ENCODE measurements around the gene FAR2. TPM values are rescaled to one million over a fixed set of nuclear protein-coding genes. Genes with fewer than 3 reads are reported as not detected.

FAR2 gene
- total and polyA plus RNA-seq, 2 donors (not counting 3 experiments of a cell fraction or from before 2014, with no cell fraction given), result 32.3 to 61.7 TPM

DNA sequence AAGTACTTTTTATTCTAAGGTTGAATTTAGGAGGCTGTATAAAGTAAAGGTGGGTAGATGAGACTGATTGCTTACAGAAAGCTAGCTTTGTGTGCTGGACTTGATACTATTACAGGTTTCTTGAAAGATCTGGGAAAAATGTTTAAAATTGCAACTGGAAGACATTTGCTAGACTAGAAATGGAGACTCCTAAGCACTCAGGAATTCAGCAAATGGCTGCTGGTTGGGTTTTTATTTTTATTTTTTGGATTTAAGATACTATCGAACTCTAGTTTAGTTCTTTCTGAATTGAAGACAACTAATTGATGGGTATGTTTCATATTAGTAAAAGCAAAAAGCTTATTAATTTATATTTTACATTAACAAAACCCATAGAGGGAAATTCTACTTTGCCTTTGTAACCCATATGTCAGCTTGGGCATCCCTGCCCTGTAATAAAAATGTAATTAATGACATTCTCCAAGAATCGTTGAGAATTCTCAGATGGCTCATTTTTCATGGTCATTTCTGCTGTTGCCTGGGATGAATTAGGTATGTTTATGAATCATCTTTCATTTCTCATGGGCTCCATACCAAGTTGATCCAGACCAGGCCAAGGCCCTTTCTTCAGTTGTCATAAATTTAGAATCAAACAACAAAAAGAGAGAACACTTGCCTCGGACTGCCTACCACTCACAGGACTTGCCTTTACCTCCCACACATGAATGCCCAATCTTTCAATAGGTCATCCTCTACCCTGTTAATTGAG is 129.8 kb downstream of the FAR2 start:
- H3K9me3 ChIP-seq (replicated peaks; ENCODE audit: control insufficient read depth, insufficient read depth, low read length), result no peaks in the 10 kb centered on the region
- H3K9ac ChIP-seq (replicated peaks; ENCODE audit: extremely low read depth, insufficient read depth, low read length), result no peak overlapping the region
- no peaks in the 10 kb centered on the region for H4K20me1 ChIP-seq (replicated peaks; ENCODE audit: control insufficient read depth, extremely low read depth, insufficient read depth, low read length)
- H3K4me3 ChIP-seq (replicated peaks in 1 of 3; ENCODE audit: insufficient read depth in 1 of 3, low read depth in 1 of 3, low read length in 3 of 3), result no peak overlapping the region
- no peaks in the 10 kb centered on the region for H3K79me2 ChIP-seq (ENCODE audit: control insufficient read depth, insufficient read depth, low read length)
- DNase-seq (ENCODE audit: low read depth, low spot score) (no peak), FAIRE-seq (no peak)
- H2AFZ ChIP-seq (ENCODE audit: low read depth, low read length), result no peak overlapping the region
- H3K4me2 ChIP-seq (ENCODE audit: insufficient read depth, low read length), result no peak overlapping the region
- peaks cover 8% of the 10 kb centered on the region for H3K4me1 ChIP-seq (ENCODE audit: control insufficient read depth, extremely low read depth, insufficient read depth, low read length)
- TF ChIP-seq GATA2 (IDR thresholded peaks at IDR 0.05; ENCODE audit: insufficient read depth, insufficient read length, low read depth, low read length) (no peak), JUN (IDR thresholded peaks at IDR 0.05; ENCODE audit: borderline replicate concordance, insufficient read depth, insufficient read length, low read depth) (no peak), POLR2A (IDR thresholded peaks at IDR 0.05; ENCODE audit: low read depth, low read length) (no peak), FOS (IDR thresholded peaks at IDR 0.05; ENCODE audit: borderline replicate concordance, insufficient read depth, low read length) (no peak), MYC (IDR thresholded peaks at IDR 0.05; ENCODE audit: low read depth, low read length) (no peak), POLR2AphosphoS5 (IDR thresholded peaks at IDR 0.05; ENCODE audit: insufficient read depth, low read depth, low read length) (no peak), EZH2 (IDR thresholded peaks at IDR 0.05; ENCODE audit: borderline replicate concordance, low read depth, low read length, severe bottlenecking) (no peak)
- TF ChIP-seq, protein P1, sequence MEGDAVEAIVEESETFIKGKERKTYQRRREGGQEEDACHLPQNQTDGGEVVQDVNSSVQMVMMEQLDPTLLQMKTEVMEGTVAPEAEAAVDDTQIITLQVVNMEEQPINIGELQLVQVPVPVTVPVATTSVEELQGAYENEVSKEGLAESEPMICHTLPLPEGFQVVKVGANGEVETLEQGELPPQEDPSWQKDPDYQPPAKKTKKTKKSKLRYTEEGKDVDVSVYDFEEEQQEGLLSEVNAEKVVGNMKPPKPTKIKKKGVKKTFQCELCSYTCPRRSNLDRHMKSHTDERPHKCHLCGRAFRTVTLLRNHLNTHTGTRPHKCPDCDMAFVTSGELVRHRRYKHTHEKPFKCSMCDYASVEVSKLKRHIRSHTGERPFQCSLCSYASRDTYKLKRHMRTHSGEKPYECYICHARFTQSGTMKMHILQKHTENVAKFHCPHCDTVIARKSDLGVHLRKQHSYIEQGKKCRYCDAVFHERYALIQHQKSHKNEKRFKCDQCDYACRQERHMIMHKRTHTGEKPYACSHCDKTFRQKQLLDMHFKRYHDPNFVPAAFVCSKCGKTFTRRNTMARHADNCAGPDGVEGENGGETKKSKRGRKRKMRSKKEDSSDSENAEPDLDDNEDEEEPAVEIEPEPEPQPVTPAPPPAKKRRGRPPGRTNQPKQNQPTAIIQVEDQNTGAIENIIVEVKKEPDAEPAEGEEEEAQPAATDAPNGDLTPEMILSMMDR (IDR thresholded peaks at IDR 0.05; ENCODE audit: extremely low read depth in 1 of 2, insufficient read depth in 1 of 2, low read depth in 1 of 2, low read length in 2 of 2), result no peak
- TF ChIP-seq, protein P2, sequence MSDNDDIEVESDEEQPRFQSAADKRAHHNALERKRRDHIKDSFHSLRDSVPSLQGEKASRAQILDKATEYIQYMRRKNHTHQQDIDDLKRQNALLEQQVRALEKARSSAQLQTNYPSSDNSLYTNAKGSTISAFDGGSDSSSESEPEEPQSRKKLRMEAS (IDR thresholded peaks at IDR 0.05; ENCODE audit: insufficient read depth, insufficient read length), result no peak
- H3K36me3 ChIP-seq (ENCODE audit: control insufficient read depth in 2 of 2, extremely low read depth in 1 of 2, insufficient read depth in 2 of 2, low read length in 2 of 2), result peaks cover 0 to 3% of the 10 kb centered on the region in 2 experiments
- CTCF ChIA-PET, result no interaction called here
- BruUV-seq (replicated peaks), result no TSS peak
- H3K9me1 ChIP-seq (replicated peaks; ENCODE audit: control insufficient read depth, extremely low read depth, insufficient read depth, low read length), result no peaks in the 10 kb centered on the region
- POLR2A ChIA-PET, result no interaction called here
- dilution Hi-C loops (cut with MboI; ENCODE audit: extremely low pct_ligation_motif_present, low sequenced_read_pairs) (no loop called here), intact Hi-C loops (cut with micrococcal nuclease) (no loop called here)
- H3K27ac ChIP-seq (ENCODE audit: insufficient read depth, low read depth, low read length), result no peak overlapping the region
- no peaks in the 10 kb centered on the region for H3K27me3 ChIP-seq (ENCODE audit: control insufficient read depth in 2 of 2, insufficient read depth in 2 of 2, low read length in 2 of 2)

Measured in endothelial cell of umbilical vein (primary cell).